Keratinocyte (primary cell): Measurements from ENCODE around the gene OR13J1. TPM values are rescaled to one million over a fixed set of nuclear protein-coding genes. Genes with fewer than 3 reads are reported as not detected.

Experiments
- DNase-seq: peaks from one replicate; pipeline ENCODE4 v3.0.0-alpha.2; 2011; ENCODE audit warnings: low read depth, missing footprints, low spot score
- FAIRE-seq: peaks from 2 replicates; lab custom pipeline; 2011; peaks lifted over from hg19 to GRCh38; lab: Jason Lieb, UNC
- H2AFZ ChIP-seq: 2 replicates; pipeline ENCODE4 v1.6.0; 2012; ENCODE audit warnings: low read length, control low read depth, inconsistent platforms; ENCODE audit not compliant: control insufficient read depth
- H3K27ac ChIP-seq: 2 replicates; pipeline ENCODE4 v1.5.1; 2011; ENCODE audit warnings: low read length; ENCODE audit not compliant: control insufficient read depth, insufficient read depth
- H3K27me3 ChIP-seq: 3 replicates; pipeline ENCODE4 v1.6.0; 2011; ENCODE audit warnings: low read length; ENCODE audit not compliant: control insufficient read depth, insufficient read depth; ENCODE audit errors: extremely low read depth
- H3K36me3 ChIP-seq, 2 experiments: 2 replicates in 1 of 2; 3 replicates in 1 of 2; pipeline ENCODE4 v1.5.1; 2011; ENCODE audit warnings: low read length in 2 of 2, mild to moderate bottlenecking in 1 of 2; ENCODE audit not compliant: control insufficient read depth in 2 of 2, insufficient read depth in 2 of 2; ENCODE audit errors: extremely low read depth in 1 of 2
- H3K4me1 ChIP-seq: 3 replicates; pipeline ENCODE4 v1.5.1; 2011; ENCODE audit warnings: low read length; ENCODE audit not compliant: control insufficient read depth, insufficient read depth; ENCODE audit errors: extremely low read depth
- H3K4me2 ChIP-seq: 3 replicates; pipeline ENCODE4 v1.6.0; 2011; ENCODE audit warnings: low read depth, low read length; ENCODE audit not compliant: control insufficient read depth, insufficient read depth; ENCODE audit errors: extremely low read depth
- H3K4me3 ChIP-seq, 3 experiments: fragments of 200-600 bp in 1 of 3; sonication (generic) in 1 of 3; 2 replicates in 2 of 3; 3 replicates in 1 of 3; pipeline ENCODE4 v1.5.1; 2011 to 2016; ENCODE audit warnings: low read length in 3 of 3, mild to moderate bottlenecking in 3 of 3, control low read depth in 2 of 3, inconsistent platforms in 1 of 3, low read depth in 1 of 3, mixed read lengths in 1 of 3, mixed run types in 1 of 3, moderate library complexity in 1 of 3; ENCODE audit not compliant: control insufficient read depth in 2 of 3, insufficient read depth in 2 of 3; ENCODE audit errors: extremely low read depth in 1 of 3
- H3K79me2 ChIP-seq: 2 replicates; pipeline ENCODE4 v1.6.0; 2012; ENCODE audit warnings: low read length; ENCODE audit not compliant: control insufficient read depth, insufficient read depth
- H3K9ac ChIP-seq: 3 replicates; pipeline ENCODE4 v1.6.0; 2011; ENCODE audit warnings: low read length; ENCODE audit not compliant: control insufficient read depth, insufficient read depth; ENCODE audit errors: extremely low read depth
- H3K9me1 ChIP-seq: 3 replicates; pipeline ENCODE4 v1.6.0; 2011; ENCODE audit warnings: low read length; ENCODE audit not compliant: control insufficient read depth, insufficient read depth; ENCODE audit errors: extremely low read depth
- H3K9me3 ChIP-seq: 2 replicates; pipeline ENCODE4 v1.5.1; 2012; ENCODE audit warnings: low read depth, low read length; ENCODE audit not compliant: control insufficient read depth
- H4K20me1 ChIP-seq: 3 replicates; pipeline ENCODE4 v1.6.0; 2011; ENCODE audit warnings: low read length; ENCODE audit not compliant: control insufficient read depth, insufficient read depth; ENCODE audit errors: extremely low read depth
- EZH2 ChIP-seq: IDR thresholded peaks from one replicate; pipeline ENCODE4 v1.6.1; 2012; ENCODE audit warnings: inconsistent platforms, mild to moderate bottlenecking, low read length, moderate library complexity
- dilution Hi-C: fragments of 300-500 bp; cut with MboI; formaldehyde crosslinking; loops from one replicate; pipeline ENCODE4 v1.7.0; 2020; ENCODE audit warnings: low sequenced_read_pairs; ENCODE audit not compliant: extremely low pct_ligation_motif_present
- polyA plus RNA-seq, 5 experiments: library from polyadenylated mRNA; depleted of rRNA in 3 of 5; stranded (reverse) in 3 of 5; stranded (forward) in 1 of 5; unstranded in 1 of 5; fragments of >200 nt; gene quantifications; 1 replicate in 1 of 5; 2 replicates in 3 of 5; 3 replicates in 1 of 5; pipeline versions ENCODE4 v1.2.1 to v1.2.3, GENCODE V29; 2011 to 2012; ENCODE audit warnings: missing spikeins in 2 of 5, low read depth in 1 of 5, low replicate concordance in 1 of 5
- TF ChIP-seq, protein P1 (sequence below), 3 experiments: IDR thresholded peaks in 1 of 3; conservative IDR thresholded peaks in 1 of 3; optimal IDR thresholded peaks in 1 of 3; 2 replicates in 2 of 3; 3 replicates in 1 of 3; pipeline versions ENCODE3 to v1.5.1; 2011; ENCODE audit warnings: low read length in 3 of 3, mild to moderate bottlenecking in 3 of 3, moderate library complexity in 2 of 3, control low read depth in 1 of 3, inconsistent platforms in 1 of 3; ENCODE audit not compliant: insufficient read depth in 2 of 3; ENCODE audit errors: extremely low read depth in 1 of 3

Gene OR13J1
- polyA plus RNA-seq, 1 donor (not counting 4 experiments of a cell fraction or from before 2014, with no cell fraction given) = not detected

DNA sequence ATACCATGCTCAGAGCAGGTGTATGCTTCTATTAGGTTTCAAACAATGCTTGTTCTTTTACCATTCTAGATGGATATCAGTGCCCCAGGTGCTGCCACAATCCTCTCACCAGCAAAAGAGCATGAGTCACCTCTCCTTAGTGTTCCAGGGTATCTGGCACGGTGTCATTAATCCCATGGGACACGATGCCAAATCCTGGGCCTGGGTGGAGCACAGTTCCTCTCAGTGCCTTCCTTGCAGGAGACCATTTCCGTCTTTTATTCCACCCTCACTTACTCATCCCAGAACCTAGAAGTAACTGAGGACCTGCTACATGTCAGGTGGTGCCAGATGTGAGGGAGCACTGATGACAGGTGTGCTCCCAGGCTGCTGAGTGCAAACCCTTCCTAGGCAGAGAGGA lies 1.3 kb upstream of the OR13J1 start:
- no peaks in the 10 kb centered on the region for H3K9me1 ChIP-seq
- FAIRE-seq (peak; percentile 83), DNase-seq (no peak)
- no peak overlapping the region for H3K27ac ChIP-seq
- H3K4me1 ChIP-seq = peaks cover 6% of the 10 kb centered on the region
- H3K36me3 ChIP-seq = no peaks in the 10 kb centered on the region
- H3K9me3 ChIP-seq = no peaks in the 10 kb centered on the region
- no peaks in the 10 kb centered on the region for H3K27me3 ChIP-seq
- no peak overlapping the region for H3K4me3 ChIP-seq
- dilution Hi-C loops = no loop called here
- no peak overlapping the region for H2AFZ ChIP-seq
- no peak overlapping the region for H3K4me2 ChIP-seq
- H3K79me2 ChIP-seq = no peaks in the 10 kb centered on the region
- H4K20me1 ChIP-seq = no peaks in the 10 kb centered on the region
- H3K9ac ChIP-seq = no peak overlapping the region
- TF ChIP-seq EZH2 = no peak
- TF ChIP-seq, protein P1, sequence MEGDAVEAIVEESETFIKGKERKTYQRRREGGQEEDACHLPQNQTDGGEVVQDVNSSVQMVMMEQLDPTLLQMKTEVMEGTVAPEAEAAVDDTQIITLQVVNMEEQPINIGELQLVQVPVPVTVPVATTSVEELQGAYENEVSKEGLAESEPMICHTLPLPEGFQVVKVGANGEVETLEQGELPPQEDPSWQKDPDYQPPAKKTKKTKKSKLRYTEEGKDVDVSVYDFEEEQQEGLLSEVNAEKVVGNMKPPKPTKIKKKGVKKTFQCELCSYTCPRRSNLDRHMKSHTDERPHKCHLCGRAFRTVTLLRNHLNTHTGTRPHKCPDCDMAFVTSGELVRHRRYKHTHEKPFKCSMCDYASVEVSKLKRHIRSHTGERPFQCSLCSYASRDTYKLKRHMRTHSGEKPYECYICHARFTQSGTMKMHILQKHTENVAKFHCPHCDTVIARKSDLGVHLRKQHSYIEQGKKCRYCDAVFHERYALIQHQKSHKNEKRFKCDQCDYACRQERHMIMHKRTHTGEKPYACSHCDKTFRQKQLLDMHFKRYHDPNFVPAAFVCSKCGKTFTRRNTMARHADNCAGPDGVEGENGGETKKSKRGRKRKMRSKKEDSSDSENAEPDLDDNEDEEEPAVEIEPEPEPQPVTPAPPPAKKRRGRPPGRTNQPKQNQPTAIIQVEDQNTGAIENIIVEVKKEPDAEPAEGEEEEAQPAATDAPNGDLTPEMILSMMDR (optimal IDR thresholded peaks at IDR 0.05 in 1 of 3, IDR thresholded peaks at IDR 0.05 in 1 of 3, conservative IDR thresholded peaks at IDR 0.05 in 1 of 3; ENCODE audit: extremely low read depth in 1 of 3, insufficient read depth in 2 of 3, low read length in 3 of 3) = no peak

DNA sequence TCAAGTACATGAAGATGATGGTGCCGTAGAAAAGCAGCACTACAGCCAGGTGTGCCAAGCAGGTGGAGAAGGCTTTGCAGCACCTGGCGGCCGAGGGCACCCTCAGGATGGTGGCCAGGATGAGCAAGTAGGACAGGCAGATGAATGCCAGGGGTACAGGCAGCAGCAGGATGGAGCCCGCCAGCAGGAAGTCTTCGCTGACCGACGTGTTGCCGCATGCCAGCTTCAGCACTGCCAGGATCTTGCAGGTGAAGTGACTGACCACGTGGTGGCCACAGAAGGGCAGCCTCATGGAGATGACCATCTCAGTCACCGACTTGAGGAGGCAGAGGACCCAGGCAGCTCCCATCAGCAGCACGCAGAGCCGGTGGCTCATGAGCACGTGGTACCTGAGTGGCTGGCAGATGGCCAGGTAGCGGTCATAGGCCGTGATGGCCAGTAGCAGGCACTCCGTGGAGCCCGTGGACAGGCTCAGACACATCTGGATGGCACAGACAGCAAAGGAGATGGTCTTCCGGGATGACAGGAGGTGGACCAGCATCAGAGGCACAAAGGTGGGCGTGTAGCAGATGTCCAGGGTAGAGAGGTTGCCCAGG lies 482 bp downstream of the OR13J1 start:
- Histone ChIP-seq H3K79me2 (no peaks in the 10 kb centered on the region), H3K9me1 (no peaks in the 10 kb centered on the region), H3K27me3 (no peaks in the 10 kb centered on the region), H3K27ac (no peak overlapping the region), H3K4me3 (no peak overlapping the region), H3K4me1 (peaks cover 6% of the 10 kb centered on the region), H4K20me1 (no peaks in the 10 kb centered on the region), H3K9ac (no peak overlapping the region), H3K9me3 (no peaks in the 10 kb centered on the region), H3K36me3 (no peaks in the 10 kb centered on the region), H3K4me2 (no peak overlapping the region), H2AFZ (no peak overlapping the region)
- TF ChIP-seq, protein P1 (optimal IDR thresholded peaks at IDR 0.05 in 1 of 3, IDR thresholded peaks at IDR 0.05 in 1 of 3, conservative IDR thresholded peaks at IDR 0.05 in 1 of 3; ENCODE audit: extremely low read depth in 1 of 3, insufficient read depth in 2 of 3, low read length in 3 of 3) = no peak
- no peak for TF ChIP-seq EZH2
- dilution Hi-C loops = no loop called here
- no peak for DNase-seq
- FAIRE-seq = no peak
